ENCODE results near the gene ZNF385D. TPM values are rescaled to one million over a fixed set of nuclear protein-coding genes. Genes with fewer than 3 reads are reported as not detected.

Gene ZNF385D
- total RNA-seq, 1 experiment from 2014 or later = not detected

GRCh38 chr3:21624524-21624923 lies 126.5 kb downstream of the ZNF385D start:
- BruUV-seq (replicated peaks) = no TSS peak
- Histone ChIP-seq H2AFZ (ENCODE audit: low read depth, low read length, poor library complexity, severe bottlenecking) (no peak overlapping the region), H3K4me3 (replicated peaks in 1 of 2; ENCODE audit: low read depth in 1 of 2, low read length in 2 of 2) (no peak overlapping the region), H4K20me1 (ENCODE audit: insufficient read depth) (no peaks in the 10 kb centered on the region), H3K27me3 (ENCODE audit: insufficient read depth, low read length) (no peaks in the 10 kb centered on the region), H3K79me2 (ENCODE audit: insufficient read depth, low read length) (no peaks in the 10 kb centered on the region), H3K9me2 (ENCODE audit: insufficient read depth) (no peaks in the 10 kb centered on the region), H3K36me3 (ENCODE audit: control insufficient read depth in 1 of 2, insufficient read depth in 2 of 2, low read length in 2 of 2) (no peaks in the 10 kb centered on the region), H3K9me3 (ENCODE audit: control insufficient read depth in 1 of 2, insufficient read depth in 1 of 2, low read depth in 1 of 2, low read length in 2 of 2) (peaks cover 3 to 5% of the 10 kb centered on the region in 2 experiments; a peak in 2 of 4 replicates), H3K27ac (ENCODE audit: low read depth, low read length) (no peak overlapping the region), H3K9ac (ENCODE audit: low read length) (no peak overlapping the region), H3K4me1 (ENCODE audit: control insufficient read depth in 1 of 2, insufficient read depth in 2 of 2, low read length in 2 of 2) (no peaks in the 10 kb centered on the region), H3K4me2 (ENCODE audit: low read length) (no peak overlapping the region)
- CTCF ChIA-PET = no interaction called here
- TF ChIP-seq JUND (IDR thresholded peaks at IDR 0.05) (no peak), EZH2 (IDR thresholded peaks at IDR 0.05) (no peak), POLR2A (IDR thresholded peaks at IDR 0.05; ENCODE audit: borderline replicate concordance, extremely low read depth, insufficient read depth, insufficient read length) (no peak), ELF1 (IDR thresholded peaks at IDR 0.05; ENCODE audit: borderline replicate concordance, low read depth) (no peak), ZFX (IDR thresholded peaks at IDR 0.05) (no peak), ATF3 (IDR thresholded peaks at IDR 0.05) (no peak), CEBPB (IDR thresholded peaks at IDR 0.05; ENCODE audit: low read depth) (no peak), ZNF274 (IDR thresholded peaks at IDR 0.05; ENCODE audit: low read depth, low read length) (no peak), YY1 (IDR thresholded peaks at IDR 0.05; ENCODE audit: extremely low read depth, insufficient replicate concordance, low read depth, low read length) (no peak), MAX (IDR thresholded peaks at IDR 0.05) (no peak), RAD21 (IDR thresholded peaks at IDR 0.05; ENCODE audit: low read depth) (no peak), FOSL1 (IDR thresholded peaks at IDR 0.05; ENCODE audit: low read depth) (no peak), REST (IDR thresholded peaks at IDR 0.05; ENCODE audit: low read depth) (no peak), SRF (IDR thresholded peaks at IDR 0.05; ENCODE audit: low read depth) (no peak), CBX3 (IDR thresholded peaks at IDR 0.05; ENCODE audit: low read depth) (no peak), SP1 (IDR thresholded peaks at IDR 0.05; ENCODE audit: low read depth) (no peak), EZH2phosphoT487 (IDR thresholded peaks at IDR 0.05; ENCODE audit: borderline replicate concordance) (no peak), EGR1 (IDR thresholded peaks at IDR 0.05; ENCODE audit: low read depth) (no peak)
- TF ChIP-seq, protein P1, sequence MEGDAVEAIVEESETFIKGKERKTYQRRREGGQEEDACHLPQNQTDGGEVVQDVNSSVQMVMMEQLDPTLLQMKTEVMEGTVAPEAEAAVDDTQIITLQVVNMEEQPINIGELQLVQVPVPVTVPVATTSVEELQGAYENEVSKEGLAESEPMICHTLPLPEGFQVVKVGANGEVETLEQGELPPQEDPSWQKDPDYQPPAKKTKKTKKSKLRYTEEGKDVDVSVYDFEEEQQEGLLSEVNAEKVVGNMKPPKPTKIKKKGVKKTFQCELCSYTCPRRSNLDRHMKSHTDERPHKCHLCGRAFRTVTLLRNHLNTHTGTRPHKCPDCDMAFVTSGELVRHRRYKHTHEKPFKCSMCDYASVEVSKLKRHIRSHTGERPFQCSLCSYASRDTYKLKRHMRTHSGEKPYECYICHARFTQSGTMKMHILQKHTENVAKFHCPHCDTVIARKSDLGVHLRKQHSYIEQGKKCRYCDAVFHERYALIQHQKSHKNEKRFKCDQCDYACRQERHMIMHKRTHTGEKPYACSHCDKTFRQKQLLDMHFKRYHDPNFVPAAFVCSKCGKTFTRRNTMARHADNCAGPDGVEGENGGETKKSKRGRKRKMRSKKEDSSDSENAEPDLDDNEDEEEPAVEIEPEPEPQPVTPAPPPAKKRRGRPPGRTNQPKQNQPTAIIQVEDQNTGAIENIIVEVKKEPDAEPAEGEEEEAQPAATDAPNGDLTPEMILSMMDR (IDR thresholded peaks at IDR 0.05 in 2 of 3, conservative IDR thresholded peaks at IDR 0.05 in 1 of 3; ENCODE audit: borderline replicate concordance in 1 of 3, insufficient read depth in 1 of 3, low read depth in 2 of 3, low read length in 2 of 3) = no peak
- TF ChIP-seq, protein P2, sequence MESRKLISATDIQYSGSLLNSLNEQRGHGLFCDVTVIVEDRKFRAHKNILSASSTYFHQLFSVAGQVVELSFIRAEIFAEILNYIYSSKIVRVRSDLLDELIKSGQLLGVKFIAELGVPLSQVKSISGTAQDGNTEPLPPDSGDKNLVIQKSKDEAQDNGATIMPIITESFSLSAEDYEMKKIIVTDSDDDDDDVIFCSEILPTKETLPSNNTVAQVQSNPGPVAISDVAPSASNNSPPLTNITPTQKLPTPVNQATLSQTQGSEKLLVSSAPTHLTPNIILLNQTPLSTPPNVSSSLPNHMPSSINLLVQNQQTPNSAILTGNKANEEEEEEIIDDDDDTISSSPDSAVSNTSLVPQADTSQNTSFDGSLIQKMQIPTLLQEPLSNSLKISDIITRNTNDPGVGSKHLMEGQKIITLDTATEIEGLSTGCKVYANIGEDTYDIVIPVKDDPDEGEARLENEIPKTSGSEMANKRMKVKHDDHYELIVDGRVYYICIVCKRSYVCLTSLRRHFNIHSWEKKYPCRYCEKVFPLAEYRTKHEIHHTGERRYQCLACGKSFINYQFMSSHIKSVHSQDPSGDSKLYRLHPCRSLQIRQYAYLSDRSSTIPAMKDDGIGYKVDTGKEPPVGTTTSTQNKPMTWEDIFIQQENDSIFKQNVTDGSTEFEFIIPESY (IDR thresholded peaks at IDR 0.05; ENCODE audit: extremely low read depth, insufficient replicate concordance, low read length) = no peak
- intact Hi-C loops (cut with micrococcal nuclease) = no loop called here
- RAD21 ChIA-PET (ENCODE audit: low non-redundant PET in 1 of 2, low total read pairs in 2 of 2, uncharacterized antibody in 2 of 2, unreplicated experiment in 2 of 2) = no interaction called here
- DNase-seq (ENCODE audit: low read depth, low spot score) = no peak
- POLR2A ChIA-PET = no interaction called here
- ATAC-seq = no peak

Data from HCT116 (cell line).